Ovary (tissue), 3 donors: Measurements from ENCODE around the gene GDF2.

Source experiments
- CTCF ChIP-seq, 3 donors: fragments of 450-650 bp in 2 of 3; fragments of 200-600 bp in 1 of 3; IDR thresholded peaks; one replicate each; pipeline versions ENCODE4 v1.5.1 to v1.8.0; 2016 to 2022; ENCODE audit warnings: antibody characterized with exemption in 3 of 3, mild to moderate bottlenecking in 1 of 3
- EP300 ChIP-seq: sonication (generic); formaldehyde crosslinking; IDR thresholded peaks from one replicate; pipeline ENCODE4 v1.6.1; 2017; ENCODE audit warnings: antibody characterized with exemption
- POLR2A ChIP-seq: fragments of 450-650 bp; IDR thresholded peaks from one replicate; pipeline ENCODE4 v1.6.1; 2017; ENCODE audit warnings: antibody characterized with exemption, mild to moderate bottlenecking, moderate library complexity
- donor health status: DM: no; HTN: no; CAD: no.

DNA sequence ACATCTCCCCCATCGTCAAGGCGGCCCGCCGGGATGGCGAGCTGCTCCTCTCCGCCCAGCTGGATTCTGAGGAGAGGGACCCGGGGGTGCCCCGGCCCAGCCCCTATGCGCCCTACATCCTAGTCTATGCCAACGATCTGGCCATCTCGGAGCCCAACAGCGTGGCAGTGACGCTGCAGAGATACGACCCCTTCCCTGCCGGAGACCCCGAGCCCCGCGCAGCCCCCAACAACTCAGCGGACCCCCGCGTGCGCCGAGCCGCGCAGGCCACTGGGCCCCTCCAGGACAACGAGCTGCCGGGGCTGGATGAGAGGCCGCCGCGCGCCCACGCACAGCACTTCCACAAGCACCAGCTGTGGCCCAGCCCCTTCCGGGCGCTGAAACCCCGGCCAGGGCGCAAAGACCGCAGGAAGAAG is 12.2 kb upstream of the GDF2 start:
- no peak for TF ChIP-seq POLR2A
- no peak for TF ChIP-seq CTCF (IDR thresholded peaks at IDR 0.05)
- no peak for TF ChIP-seq EP300
